K562 (cell line): ENCODE measurements around the gene LRFN4. TPM values are rescaled to one million over a fixed set of nuclear protein-coding genes. Genes with fewer than 3 reads are reported as not detected.
A peak's percentile ranks its signal among the peaks of the same experiment; 100 is the strongest.

Source experiments
- CBFB ChIP-seq: sonication (generic); formaldehyde crosslinking; IDR thresholded peaks from 2 replicates; pipeline ENCODE4 v1.4.0; 2020; ENCODE audit warnings: mild to moderate bottlenecking, missing genetic modification reagents
- CEBPG ChIP-seq, 3 experiments: fragments of 200-800 bp in 1 of 3; sonication (Bioruptor generic) in 1 of 3; sonication (generic) in 1 of 3; formaldehyde crosslinking in 1 of 3; IDR thresholded peaks in 2 of 3; conservative IDR thresholded peaks in 1 of 3; 2 replicates each; pipeline versions ENCODE4 v1.6.1 to v1.8.0; 2016 to 2022; ENCODE audit warnings: missing compliant biosample characterization in 2 of 3, missing genetic modification characterization in 2 of 3, mild to moderate bottlenecking in 1 of 3, missing genetic modification reagents in 1 of 3
- CREB1 ChIP-seq, 2 experiments: sonication (generic) in 1 of 2; formaldehyde crosslinking in 1 of 2; IDR thresholded peaks; 2 replicates each; pipeline versions ENCODE4 v1.6.1 to v1.8.0; 2012 to 2022; ENCODE audit warnings: inconsistent platforms in 1 of 2, mild to moderate bottlenecking in 1 of 2, missing genetic modification reagents in 1 of 2, moderate library complexity in 1 of 2
- EGR1 ChIP-seq: fragments of 450-650 bp; conservative IDR thresholded peaks from 2 replicates; pipeline ENCODE4 v1.6.1; 2017; ENCODE audit warnings: mild to moderate bottlenecking
- KAT2B ChIP-seq: IDR thresholded peaks from one replicate; pipeline ENCODE4 v1.6.1; 2012; ENCODE audit warnings: low read depth, mild to moderate bottlenecking, control low read depth, inconsistent platforms, low read length, moderate library complexity
- NR1H2 ChIP-seq: sonication (generic); formaldehyde crosslinking; IDR thresholded peaks from 2 replicates; pipeline ENCODE4 v1.4.0; 2020; ENCODE audit warnings: mild to moderate bottlenecking, missing genetic modification reagents
- PTTG1 ChIP-seq: fragments of 450-650 bp; IDR thresholded peaks from 2 replicates; pipeline ENCODE4 v1.6.1; 2016; ENCODE audit warnings: low read depth, mild to moderate bottlenecking, missing genetic modification characterization, missing compliant biosample characterization
- SMAD1 ChIP-seq: fragments of 150-350 bp; IDR thresholded peaks from 2 replicates; pipeline ENCODE4 v1.6.1; 2014; ENCODE audit warnings: low read length, low read depth; ENCODE audit not compliant: partially characterized antibody
- TEAD1 ChIP-seq, 2 experiments: fragments of 450-650 bp in 1 of 2; sonication (generic) in 1 of 2; formaldehyde crosslinking; IDR thresholded peaks; 2 replicates each; pipeline versions ENCODE4 v1.4.0 to v1.8.0; 2020 to 2022; ENCODE audit warnings: mild to moderate bottlenecking in 2 of 2, missing genetic modification reagents in 1 of 2
- WHSC1 ChIP-seq: IDR thresholded peaks from one replicate; pipeline ENCODE4 v1.6.1; 2012; ENCODE audit warnings: low read length, control low read depth, inconsistent platforms
- ZNF174 ChIP-seq: fragments of 250-450 bp; sonication (Bioruptor Pico); IDR thresholded peaks from 2 replicates; pipeline ENCODE4 v1.4.0; 2020; ENCODE audit warnings: mild to moderate bottlenecking
- ZNF384 ChIP-seq: IDR thresholded peaks from 2 replicates; pipeline ENCODE4 v1.6.1; 2012; ENCODE audit warnings: low read depth, low read length, improper control_type of control experiment
- ZNF561 ChIP-seq: fragments of 450-650 bp; formaldehyde crosslinking; conservative IDR thresholded peaks from 2 replicates; pipeline ENCODE4 v1.4.0; 2020; ENCODE audit warnings: mild to moderate bottlenecking, moderate library complexity
- ZNF696 ChIP-seq: fragments of 250-450 bp; sonication (Bioruptor Pico); conservative IDR thresholded peaks from 2 replicates; pipeline ENCODE4 v1.4.0; 2020; ENCODE audit warnings: mild to moderate bottlenecking, moderate library complexity
- polyA plus RNA-seq, 8 experiments: library from polyadenylated mRNA; depleted of rRNA in 4 of 8; stranded (reverse) in 5 of 8; unstranded in 3 of 8; fragments of >200 nt; fragmentation: Nextera tagmentation in 2 of 8; fragmentation: Illumina TruSeq in 1 of 8; extraction: Ambion mirVana in 2 of 8; extraction: Trizol in 1 of 8; gene quantifications; 2 replicates each; pipeline versions ENCODE4 v1.2.1 to v1.2.3, GENCODE V29; 2011 to 2014; ENCODE audit warnings: inconsistent platforms in 1 of 8, missing spikeins in 1 of 8
- total RNA-seq, 7 experiments: library from RNA; depleted of rRNA in 6 of 7; stranded (reverse); fragments of >200 nt in 6 of 7; fragmentation: Illumina TruSeq in 2 of 7; extraction: Trizol in 2 of 7; gene quantifications; 2 replicates each; pipeline versions ENCODE4 v1.2.1 to v1.2.3, GENCODE V29; 2011 to 2021; ENCODE audit warnings: low replicate concordance in 1 of 7
- TF ChIP-seq, protein P1 (sequence below): sonication (generic); formaldehyde crosslinking; IDR thresholded peaks from 2 replicates; pipeline ENCODE4 v1.8.0; 2022; ENCODE audit warnings: mild to moderate bottlenecking, missing genetic modification reagents
- TF ChIP-seq, protein P2 (sequence below): fragments of 450-650 bp; IDR thresholded peaks from 2 replicates; pipeline ENCODE4 v1.6.1; 2016; ENCODE audit warnings: missing biosample characterization, missing genetic modification characterization
- TF ChIP-seq, protein P3 (sequence below): fragments of 250-450 bp; sonication (Bioruptor Pico); IDR thresholded peaks from 2 replicates; pipeline ENCODE4 v1.9.0; 2021; ENCODE audit warnings: mild to moderate bottlenecking, inconsistent platforms
- TF ChIP-seq, protein P4 (sequence below), 3 experiments: IDR thresholded peaks in 2 of 3; conservative IDR thresholded peaks in 1 of 3; 2 replicates each; pipeline ENCODE4 v1.5.1; 2011 to 2012; ENCODE audit warnings: low read length in 3 of 3, mild to moderate bottlenecking in 3 of 3, control low read depth in 2 of 3, improper control_type of control experiment in 1 of 3, inconsistent platforms in 1 of 3, low read depth in 1 of 3, mixed read lengths in 1 of 3, moderate library complexity in 1 of 3; ENCODE audit not compliant: insufficient read depth in 2 of 3
- TF ChIP-seq, protein P5 (sequence below): fragments of 250-450 bp; sonication (Bioruptor Pico); IDR thresholded peaks from 2 replicates; pipeline ENCODE4 v1.4.0; 2020; ENCODE audit warnings: mild to moderate bottlenecking

The LRFN4 gene
- total and polyA plus RNA-seq, 9 of the 15 experiments (the other 6 are each of a cell fraction or from before 2014, with no cell fraction given), result 0.10 to 60.1 (median 6.7) TPM

DNA sequence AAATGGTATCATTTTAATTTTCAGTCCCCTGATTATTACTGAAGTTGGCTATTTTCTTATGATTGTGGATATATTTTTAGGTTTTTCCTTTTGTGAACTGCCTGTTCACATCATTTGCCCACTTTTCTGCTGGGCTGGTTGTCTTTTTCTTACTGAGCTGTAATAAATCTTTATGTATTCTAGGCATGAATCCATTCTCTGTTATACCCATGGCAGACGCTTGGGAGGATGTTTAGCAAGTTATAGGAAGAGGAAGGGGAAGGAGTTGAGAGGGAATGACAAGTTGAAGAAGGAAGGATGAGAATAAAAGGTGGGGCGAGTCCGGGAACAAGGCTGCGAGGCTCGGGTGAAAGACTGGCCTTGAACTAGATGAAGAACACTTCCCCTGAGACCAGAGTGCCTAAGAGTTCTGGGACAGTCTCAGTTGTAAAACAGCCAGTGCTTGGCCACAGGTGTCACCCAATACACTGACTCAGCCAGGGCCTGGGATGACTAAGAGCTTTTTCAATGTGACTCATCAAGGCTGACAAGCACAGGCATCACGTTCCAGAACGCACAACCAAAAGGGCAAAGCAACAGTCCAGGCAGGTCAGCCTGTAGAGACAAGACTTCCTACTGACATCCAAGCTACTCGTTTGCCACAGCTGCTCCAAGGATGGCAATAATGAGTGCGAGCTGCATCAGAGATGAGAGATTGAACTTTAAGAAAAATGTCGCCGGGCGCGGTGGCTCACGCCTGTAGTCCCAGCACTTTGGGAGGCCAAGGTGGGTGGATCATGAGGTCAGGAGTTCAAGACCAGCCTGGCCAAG is 35.2 kb downstream of the LRFN4 start (continued):
- TF ChIP-seq, protein P1, sequence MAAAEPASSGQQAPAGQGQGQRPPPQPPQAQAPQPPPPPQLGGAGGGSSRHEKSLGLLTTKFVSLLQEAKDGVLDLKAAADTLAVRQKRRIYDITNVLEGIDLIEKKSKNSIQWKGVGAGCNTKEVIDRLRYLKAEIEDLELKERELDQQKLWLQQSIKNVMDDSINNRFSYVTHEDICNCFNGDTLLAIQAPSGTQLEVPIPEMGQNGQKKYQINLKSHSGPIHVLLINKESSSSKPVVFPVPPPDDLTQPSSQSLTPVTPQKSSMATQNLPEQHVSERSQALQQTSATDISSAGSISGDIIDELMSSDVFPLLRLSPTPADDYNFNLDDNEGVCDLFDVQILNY (CRISPR knock-in tag), result no peak
- TF ChIP-seq, protein P2, sequence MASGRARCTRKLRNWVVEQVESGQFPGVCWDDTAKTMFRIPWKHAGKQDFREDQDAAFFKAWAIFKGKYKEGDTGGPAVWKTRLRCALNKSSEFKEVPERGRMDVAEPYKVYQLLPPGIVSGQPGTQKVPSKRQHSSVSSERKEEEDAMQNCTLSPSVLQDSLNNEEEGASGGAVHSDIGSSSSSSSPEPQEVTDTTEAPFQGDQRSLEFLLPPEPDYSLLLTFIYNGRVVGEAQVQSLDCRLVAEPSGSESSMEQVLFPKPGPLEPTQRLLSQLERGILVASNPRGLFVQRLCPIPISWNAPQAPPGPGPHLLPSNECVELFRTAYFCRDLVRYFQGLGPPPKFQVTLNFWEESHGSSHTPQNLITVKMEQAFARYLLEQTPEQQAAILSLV (tag), result no peak
- no peak for TF ChIP-seq CEBPG (CRISPR knock-in tag; IDR thresholded peaks at IDR 0.05)
- TF ChIP-seq CEBPG (tag; conservative IDR thresholded peaks at IDR 0.05 in 1 of 2, IDR thresholded peaks at IDR 0.05 in 1 of 2), result no peak
- TF ChIP-seq WHSC1, result no peak
- TF ChIP-seq, protein P3, sequence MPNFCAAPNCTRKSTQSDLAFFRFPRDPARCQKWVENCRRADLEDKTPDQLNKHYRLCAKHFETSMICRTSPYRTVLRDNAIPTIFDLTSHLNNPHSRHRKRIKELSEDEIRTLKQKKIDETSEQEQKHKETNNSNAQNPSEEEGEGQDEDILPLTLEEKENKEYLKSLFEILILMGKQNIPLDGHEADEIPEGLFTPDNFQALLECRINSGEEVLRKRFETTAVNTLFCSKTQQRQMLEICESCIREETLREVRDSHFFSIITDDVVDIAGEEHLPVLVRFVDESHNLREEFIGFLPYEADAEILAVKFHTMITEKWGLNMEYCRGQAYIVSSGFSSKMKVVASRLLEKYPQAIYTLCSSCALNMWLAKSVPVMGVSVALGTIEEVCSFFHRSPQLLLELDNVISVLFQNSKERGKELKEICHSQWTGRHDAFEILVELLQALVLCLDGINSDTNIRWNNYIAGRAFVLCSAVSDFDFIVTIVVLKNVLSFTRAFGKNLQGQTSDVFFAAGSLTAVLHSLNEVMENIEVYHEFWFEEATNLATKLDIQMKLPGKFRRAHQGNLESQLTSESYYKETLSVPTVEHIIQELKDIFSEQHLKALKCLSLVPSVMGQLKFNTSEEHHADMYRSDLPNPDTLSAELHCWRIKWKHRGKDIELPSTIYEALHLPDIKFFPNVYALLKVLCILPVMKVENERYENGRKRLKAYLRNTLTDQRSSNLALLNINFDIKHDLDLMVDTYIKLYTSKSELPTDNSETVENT (CRISPR knock-in tag), result no peak
- no peak for TF ChIP-seq CBFB (CRISPR knock-in tag)
- TF ChIP-seq SMAD1, result no peak
- TF ChIP-seq, protein P4, sequence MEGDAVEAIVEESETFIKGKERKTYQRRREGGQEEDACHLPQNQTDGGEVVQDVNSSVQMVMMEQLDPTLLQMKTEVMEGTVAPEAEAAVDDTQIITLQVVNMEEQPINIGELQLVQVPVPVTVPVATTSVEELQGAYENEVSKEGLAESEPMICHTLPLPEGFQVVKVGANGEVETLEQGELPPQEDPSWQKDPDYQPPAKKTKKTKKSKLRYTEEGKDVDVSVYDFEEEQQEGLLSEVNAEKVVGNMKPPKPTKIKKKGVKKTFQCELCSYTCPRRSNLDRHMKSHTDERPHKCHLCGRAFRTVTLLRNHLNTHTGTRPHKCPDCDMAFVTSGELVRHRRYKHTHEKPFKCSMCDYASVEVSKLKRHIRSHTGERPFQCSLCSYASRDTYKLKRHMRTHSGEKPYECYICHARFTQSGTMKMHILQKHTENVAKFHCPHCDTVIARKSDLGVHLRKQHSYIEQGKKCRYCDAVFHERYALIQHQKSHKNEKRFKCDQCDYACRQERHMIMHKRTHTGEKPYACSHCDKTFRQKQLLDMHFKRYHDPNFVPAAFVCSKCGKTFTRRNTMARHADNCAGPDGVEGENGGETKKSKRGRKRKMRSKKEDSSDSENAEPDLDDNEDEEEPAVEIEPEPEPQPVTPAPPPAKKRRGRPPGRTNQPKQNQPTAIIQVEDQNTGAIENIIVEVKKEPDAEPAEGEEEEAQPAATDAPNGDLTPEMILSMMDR (IDR thresholded peaks at IDR 0.05 in 2 of 3, conservative IDR thresholded peaks at IDR 0.05 in 1 of 3; ENCODE audit: insufficient read depth in 2 of 3, low read depth in 1 of 3, low read length in 3 of 3), result peak; percentile 32 to 47 (median 46); a peak in 5 of 6 replicates
- TF ChIP-seq NR1H2 (CRISPR knock-in tag), result no peak
- TF ChIP-seq ZNF561 (CRISPR knock-in tag), result no peak
- TF ChIP-seq, protein P5, sequence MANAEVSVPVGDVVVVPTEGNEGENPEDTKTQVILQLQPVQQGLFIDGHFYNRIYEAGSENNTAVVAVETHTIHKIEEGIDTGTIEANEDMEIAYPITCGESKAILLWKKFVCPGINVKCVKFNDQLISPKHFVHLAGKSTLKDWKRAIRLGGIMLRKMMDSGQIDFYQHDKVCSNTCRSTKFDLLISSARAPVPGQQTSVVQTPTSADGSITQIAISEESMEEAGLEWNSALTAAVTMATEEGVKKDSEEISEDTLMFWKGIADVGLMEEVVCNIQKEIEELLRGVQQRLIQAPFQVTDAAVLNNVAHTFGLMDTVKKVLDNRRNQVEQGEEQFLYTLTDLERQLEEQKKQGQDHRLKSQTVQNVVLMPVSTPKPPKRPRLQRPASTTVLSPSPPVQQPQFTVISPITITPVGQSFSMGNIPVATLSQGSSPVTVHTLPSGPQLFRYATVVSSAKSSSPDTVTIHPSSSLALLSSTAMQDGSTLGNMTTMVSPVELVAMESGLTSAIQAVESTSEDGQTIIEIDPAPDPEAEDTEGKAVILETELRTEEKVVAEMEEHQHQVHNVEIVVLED (CRISPR knock-in tag), result no peak
- TF ChIP-seq ZNF384, result no peak
- TF ChIP-seq EGR1, result peak; percentile 70
- no peak for TF ChIP-seq ZNF696 (CRISPR knock-in tag)
- TF ChIP-seq KAT2B, result no peak
- 0 out of 4 replicates have a peak, but pooled peaks of 1 of the 2 experiments have one; percentile 26 for TF ChIP-seq TEAD1 (CRISPR knock-in tag; IDR thresholded peaks at IDR 0.05)
- no peak for TF ChIP-seq PTTG1
- TF ChIP-seq ZNF174 (CRISPR knock-in tag), result no peak
- no peak for TF ChIP-seq CREB1 (IDR thresholded peaks at IDR 0.05)
- no peak; the same call in 1 of the 2 replicates for TF ChIP-seq CREB1 (CRISPR knock-in tag; IDR thresholded peaks at IDR 0.05)
